GM12891 (cell line): Measurements from ENCODE around the gene CTDP1.

Experiments used
- POLR2A ChIP-seq: IDR thresholded peaks from 2 replicates; pipeline ENCODE4 v1.6.1; 2011; ENCODE audit warnings: low read depth, low read length, control low read depth
- TAF1 ChIP-seq: IDR thresholded peaks from 2 replicates; pipeline ENCODE4 v1.6.1; 2011; ENCODE audit warnings: low read depth, low read length, control low read depth

DNA sequence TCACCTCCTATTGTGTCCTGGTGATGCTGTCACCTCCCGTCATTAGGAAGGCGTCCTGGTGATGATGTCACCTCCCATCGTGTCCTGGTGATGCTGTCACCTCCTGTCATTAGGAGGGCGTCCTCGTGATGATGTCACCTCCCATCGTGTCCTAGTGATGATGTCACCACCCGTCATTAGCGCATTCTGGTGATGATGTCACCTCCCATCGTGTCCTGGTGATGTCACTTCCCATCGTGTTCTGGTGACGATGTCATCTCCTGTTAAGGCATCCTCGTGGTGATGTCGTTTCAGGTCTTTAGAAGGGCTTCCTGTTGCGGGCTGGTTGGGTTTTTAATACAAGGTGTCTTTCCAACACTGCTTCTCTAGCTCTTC is 40.7 kb downstream of the CTDP1 start:
- TF ChIP-seq TAF1, result no peak
- TF ChIP-seq POLR2A, result no peak
